Activated CD8-positive, alpha-beta T cell treated with anti-CD3 and anti-CD28 coated beads for 36 hours (primary cell): ENCODE measurements around the gene IL1RN. TPM values are rescaled to one million over a fixed set of nuclear protein-coding genes. Genes with fewer than 3 reads are reported as not detected.

Experiments used
- ATAC-seq: fragments of 200-7000 bp; cut with Tn5 transposase; one replicate; pipeline ENCODE4 v1.10.0; 2021; ENCODE audit warnings: mild to moderate bottlenecking, moderate library complexity
- CTCF ChIA-PET: fragments of 350-600 bp; sonication (Branson Sonifier 250); formaldehyde crosslinking; loops from one replicate; lab custom pipeline; 2021; ENCODE audit warnings: antibody characterized with exemption; lab: Charles Lee
- POLR2A ChIA-PET: fragments of 350-600 bp; sonication (Branson Sonifier 250); formaldehyde crosslinking; loops from one replicate; lab custom pipeline; 2021; ENCODE audit warnings: antibody characterized with exemption; lab: Charles Lee
- DNase-seq: peaks from one replicate; pipeline ENCODE4 v3.0.0-alpha.2; 2020
- H3K27ac Mint-ChIP-seq: one replicate; pipeline ENCODE4 v1.8.0; 2021; ENCODE audit warnings: mild to moderate bottlenecking, mixed read lengths
- H3K27me3 Mint-ChIP-seq: one replicate; pipeline ENCODE4 v1.8.0; 2021; ENCODE audit warnings: mixed read lengths
- H3K36me3 Mint-ChIP-seq: one replicate; pipeline ENCODE4 v1.8.0; 2021; ENCODE audit warnings: low read depth, mixed read lengths
- H3K4me1 Mint-ChIP-seq: one replicate; pipeline ENCODE4 v1.8.0; 2021; ENCODE audit warnings: low read depth, mixed read lengths
- H3K4me3 Mint-ChIP-seq: one replicate; pipeline ENCODE4 v1.8.0; 2021; ENCODE audit warnings: mild to moderate bottlenecking, moderate library complexity, mixed read lengths
- H3K9me3 Mint-ChIP-seq: one replicate; pipeline ENCODE4 v1.8.0; 2021; ENCODE audit warnings: mixed read lengths
- intact Hi-C: fragments of 100-400 bp; cut with micrococcal nuclease; formaldehyde crosslinking; loops from one replicate; pipeline ENCODE4 v1.10.0; 2022
- total RNA-seq, 2 experiments: library from RNA; stranded (reverse); gene quantifications; one replicate each; pipeline ENCODE4 v1.2.3, GENCODE V29; 2021
- TF ChIP-seq, protein P1 (sequence below): fragments of 200-600 bp; IDR thresholded peaks from one replicate; pipeline ENCODE4 v1.8.0; 2022; ENCODE audit warnings: antibody characterized with exemption, mild to moderate bottlenecking

IL1RN gene
- total RNA-seq, 2 experiments from 2014 or later = 0.50 to 0.85 TPM

DNA sequence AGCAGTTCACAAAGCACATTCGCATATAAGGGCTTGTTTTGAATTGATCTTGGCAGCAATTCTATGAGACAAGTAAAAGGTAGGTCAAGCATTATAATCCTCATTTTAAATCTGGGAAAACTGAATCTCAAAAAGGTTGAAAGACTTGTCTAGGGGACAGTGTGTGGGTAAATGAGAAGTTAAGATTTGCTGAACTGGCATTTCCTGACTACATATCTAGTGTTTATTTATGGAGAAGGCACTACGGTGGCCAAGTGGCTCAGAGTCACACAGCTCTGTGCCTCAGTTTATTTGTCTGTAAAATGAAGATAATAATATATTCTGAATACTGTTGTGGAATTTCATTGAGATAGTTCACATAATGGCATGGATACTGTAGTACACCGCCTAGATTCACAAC lies 16.3 kb upstream of the IL1RN start:
- CTCF ChIA-PET = interaction anchor here (1.2 kb wide), 1 partner anchor 26 kb away, joined by 3 read pairs; no protein-coding TSS in a partner anchor

DNA sequence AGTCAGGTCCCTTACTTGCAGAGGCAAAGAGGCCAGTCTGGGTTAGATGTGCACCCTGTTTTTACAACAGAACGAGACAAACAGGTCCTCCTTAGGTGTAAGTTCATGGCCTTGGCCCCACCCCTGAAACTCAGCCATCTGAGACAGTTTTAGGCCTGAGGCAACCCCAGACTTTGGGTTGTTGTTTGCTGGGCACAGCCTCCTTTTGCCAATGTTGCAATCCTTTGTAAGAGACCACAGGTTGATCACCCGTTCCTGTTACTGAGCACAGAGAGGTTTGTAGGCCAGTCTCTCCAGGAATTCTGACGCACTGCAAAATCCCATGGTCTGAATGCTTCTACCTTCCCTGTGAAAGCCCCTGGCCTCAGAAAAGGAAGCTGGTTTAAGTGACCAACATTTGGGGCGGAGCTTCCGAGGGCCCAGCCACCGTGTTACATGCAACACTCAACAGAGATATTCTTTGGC lies 15.5 kb upstream of the IL1RN start:
- Mint-ChIP-seq H3K27me3 (no peaks in the 10 kb centered on the region), H3K9me3 (no peaks in the 10 kb centered on the region), H3K4me3 (no peak overlapping the region), H3K4me1 (peaks cover 5% of the 10 kb centered on the region), H3K27ac (no peak overlapping the region), H3K36me3 (no peaks in the 10 kb centered on the region)
- intact Hi-C loops = no loop called here
- CTCF ChIA-PET = interaction anchor here (1.2 kb wide), 1 partner anchor 25 kb away, joined by 3 read pairs; no protein-coding TSS in a partner anchor
- POLR2A ChIA-PET = no interaction called here
- TF ChIP-seq, protein P1, sequence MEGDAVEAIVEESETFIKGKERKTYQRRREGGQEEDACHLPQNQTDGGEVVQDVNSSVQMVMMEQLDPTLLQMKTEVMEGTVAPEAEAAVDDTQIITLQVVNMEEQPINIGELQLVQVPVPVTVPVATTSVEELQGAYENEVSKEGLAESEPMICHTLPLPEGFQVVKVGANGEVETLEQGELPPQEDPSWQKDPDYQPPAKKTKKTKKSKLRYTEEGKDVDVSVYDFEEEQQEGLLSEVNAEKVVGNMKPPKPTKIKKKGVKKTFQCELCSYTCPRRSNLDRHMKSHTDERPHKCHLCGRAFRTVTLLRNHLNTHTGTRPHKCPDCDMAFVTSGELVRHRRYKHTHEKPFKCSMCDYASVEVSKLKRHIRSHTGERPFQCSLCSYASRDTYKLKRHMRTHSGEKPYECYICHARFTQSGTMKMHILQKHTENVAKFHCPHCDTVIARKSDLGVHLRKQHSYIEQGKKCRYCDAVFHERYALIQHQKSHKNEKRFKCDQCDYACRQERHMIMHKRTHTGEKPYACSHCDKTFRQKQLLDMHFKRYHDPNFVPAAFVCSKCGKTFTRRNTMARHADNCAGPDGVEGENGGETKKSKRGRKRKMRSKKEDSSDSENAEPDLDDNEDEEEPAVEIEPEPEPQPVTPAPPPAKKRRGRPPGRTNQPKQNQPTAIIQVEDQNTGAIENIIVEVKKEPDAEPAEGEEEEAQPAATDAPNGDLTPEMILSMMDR = no peak
- no peak for ATAC-seq
- no peak for DNase-seq

More for the DNA sequence above, 16.3 kb upstream of the IL1RN start:
- TF ChIP-seq, protein P1 = no peak
- no peaks in the 10 kb centered on the region for H3K9me3 Mint-ChIP-seq
- H3K36me3 Mint-ChIP-seq = no peaks in the 10 kb centered on the region
- POLR2A ChIA-PET = no interaction called here
- H3K27me3 Mint-ChIP-seq = no peaks in the 10 kb centered on the region
- H3K27ac Mint-ChIP-seq = no peak overlapping the region
- intact Hi-C loops = no loop called here
- no peaks in the 10 kb centered on the region for H3K4me1 Mint-ChIP-seq
- H3K4me3 Mint-ChIP-seq = no peak overlapping the region
- no peak for DNase-seq
- ATAC-seq = no peak

DNA sequence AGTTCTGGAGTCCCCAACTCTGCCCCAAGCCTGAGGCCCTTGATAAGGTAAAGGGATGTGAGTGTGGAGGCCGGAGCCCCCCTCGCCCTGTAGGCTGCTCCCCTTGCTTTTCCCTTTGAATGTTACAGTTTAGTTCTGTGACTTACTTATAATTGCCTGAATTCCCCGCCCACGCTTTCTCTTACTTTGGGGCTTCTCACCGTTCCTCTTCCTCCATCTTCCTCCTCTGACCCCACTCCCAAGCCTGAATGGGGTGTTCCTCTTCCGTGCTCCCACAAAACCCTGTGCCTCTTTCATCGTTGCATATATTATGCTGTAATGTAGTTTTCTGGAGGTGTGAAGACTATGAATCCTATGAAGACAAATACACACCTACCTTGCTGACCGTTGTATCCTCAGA lies 15.0 kb upstream of the IL1RN start:
- Mint-ChIP-seq H3K4me1 (peaks cover 10% of the 10 kb centered on the region), H3K4me3 (no peak overlapping the region), H3K27me3 (no peaks in the 10 kb centered on the region), H3K9me3 (no peaks in the 10 kb centered on the region), H3K27ac (no peak overlapping the region), H3K36me3 (no peaks in the 10 kb centered on the region)
- intact Hi-C loops = no loop called here
- ATAC-seq (no peak), DNase-seq (no peak)
- TF ChIP-seq, protein P1 = no peak
- ChIA-PET CTCF (interaction anchor here (1.8 to 2.0 kb wide), 2 partner anchors 24 to 26 kb away, joined by 8 to 9 read pairs; no protein-coding TSS in a partner anchor), POLR2A (no interaction called here)

DNA sequence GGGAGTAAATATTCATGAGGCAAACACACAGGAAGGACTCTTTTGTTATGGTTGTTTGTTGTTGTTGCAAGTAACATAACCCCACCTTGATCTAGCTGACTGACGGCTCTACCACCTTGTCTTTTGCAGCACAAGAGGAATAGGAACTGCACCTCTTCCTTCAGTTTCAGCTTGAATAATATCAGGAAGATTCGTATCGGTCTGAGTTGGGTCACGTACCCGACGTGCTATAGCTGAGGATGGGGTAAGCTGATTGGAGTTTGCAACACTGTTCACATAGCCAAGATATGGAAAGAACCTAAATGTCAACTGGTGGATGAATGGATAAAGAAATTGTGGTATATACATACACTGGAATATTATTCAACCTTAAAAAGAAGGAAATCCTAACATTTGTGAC lies 14.5 kb upstream of the IL1RN start:
- ChIA-PET POLR2A (no interaction called here), CTCF (interaction anchor here (1.1 to 2.0 kb wide), 5 partner anchors 16 to 88 kb away, joined by 3 to 9 read pairs (median 4); no protein-coding TSS in a partner anchor)
- H3K36me3 Mint-ChIP-seq = no peaks in the 10 kb centered on the region
- H3K27ac Mint-ChIP-seq = no peak overlapping the region
- H3K27me3 Mint-ChIP-seq = no peaks in the 10 kb centered on the region
- peaks cover 12% of the 10 kb centered on the region for H3K4me1 Mint-ChIP-seq
- no peak for DNase-seq
- H3K4me3 Mint-ChIP-seq = no peak overlapping the region
- intact Hi-C loops = no loop called here
- H3K9me3 Mint-ChIP-seq = no peaks in the 10 kb centered on the region
- TF ChIP-seq, protein P1 = no peak
- no peak for ATAC-seq

DNA sequence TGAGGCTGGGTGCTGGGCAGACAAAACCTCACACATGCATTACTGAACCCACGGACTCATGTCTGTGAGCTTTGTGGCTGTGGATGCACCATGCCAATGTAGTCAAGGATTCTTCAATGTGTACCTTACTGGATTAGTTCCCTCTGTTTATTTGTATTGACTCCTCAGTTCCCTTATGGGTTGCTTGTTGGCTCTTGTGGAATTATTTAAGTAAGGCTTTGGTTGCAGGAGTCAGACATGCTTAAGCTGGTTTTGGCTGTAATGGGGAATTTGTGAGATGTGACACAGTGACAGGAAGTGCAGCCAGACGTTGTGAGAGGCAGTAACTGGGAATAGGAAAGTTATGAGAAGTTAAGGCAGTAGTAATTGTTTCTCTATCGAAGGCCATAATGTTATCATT lies 13.6 kb upstream of the IL1RN start:
- CTCF ChIA-PET = interaction anchor here (1.1 to 2.0 kb wide), 6 partner anchors 15 to 87 kb away, joined by 3 to 9 read pairs (median 4); no protein-coding TSS in a partner anchor
- Mint-ChIP-seq H3K27ac (no peak overlapping the region), H3K4me3 (no peak overlapping the region), H3K4me1 (peaks cover 15% of the 10 kb centered on the region), H3K27me3 (no peaks in the 10 kb centered on the region), H3K9me3 (no peaks in the 10 kb centered on the region), H3K36me3 (no peaks in the 10 kb centered on the region)
- DNase-seq = no peak
- POLR2A ChIA-PET = no interaction called here
- intact Hi-C loops = no loop called here
- no peak for ATAC-seq
- TF ChIP-seq, protein P1 = no peak
